Measurements from ENCODE around the gene ZSWIM8.
"Not testable (repeated sequence)": the region's sequence is repeated elsewhere in the genome, so short reads cannot be mapped to it uniquely, and the experiment has no call there.

ZSWIM8 gene

GRCh38 chr10:73785211-73785720 is at the start of gene ZSWIM8:
Gene ZSWIM8 (plus strand): TSS chr10:73785606. CDS start chr10:73785879, 273 bp downstream.
- DNase-seq, result peak; percentile 96

- not testable (repeated sequence) for DNase-seq
Measured at GRCh38 chr10:73740501-73741254, 44.7 kb upstream of the ZSWIM8 start.

DNA sequence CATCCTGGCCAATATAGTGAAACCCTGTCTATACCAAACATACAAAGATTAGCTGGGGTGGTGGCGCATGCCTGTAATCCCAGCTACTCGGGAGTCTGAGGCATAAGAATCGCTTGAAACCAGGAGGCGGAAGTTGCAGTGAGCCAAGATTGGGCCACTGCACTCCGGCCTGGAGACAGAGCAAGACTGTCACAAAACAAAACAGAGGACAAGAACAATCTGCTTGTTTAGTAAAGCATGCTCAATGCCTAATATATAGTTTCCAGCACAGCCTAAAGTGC is 43.0 kb upstream of the ZSWIM8 start:
- no peak for DNase-seq

- DNase-seq, result no peak
Measured at GRCh38 chr10:73743327-73743904, 42.0 kb upstream of the ZSWIM8 start.

- peak; percentile 98 for DNase-seq
Measured at GRCh38 chr10:73743905-73744663, 41.3 kb upstream of the ZSWIM8 start, which contains the start of gene SEC24C. Gene SEC24C (plus strand): TSS chr10:73744372. CDS start chr10:73746833, 2,461 bp downstream.

DNA sequence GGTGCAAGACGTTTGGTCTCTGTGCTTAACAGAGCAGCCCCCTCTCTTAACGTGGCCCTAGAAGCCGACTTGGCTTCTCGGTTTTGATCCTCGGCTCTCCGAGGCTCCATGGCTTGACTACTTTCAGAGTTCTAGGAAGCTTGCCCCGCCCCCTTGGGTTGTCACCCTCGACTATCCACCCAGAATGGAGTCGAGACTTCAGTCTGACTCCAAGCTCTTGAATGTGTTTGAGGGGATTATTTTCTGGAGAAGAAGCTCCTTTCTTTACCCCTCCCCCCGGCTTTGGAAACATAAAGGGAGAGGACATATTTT is 40.8 kb upstream of the ZSWIM8 start:
- DNase-seq, result peak; percentile 70

- no peak for DNase-seq
Measured at GRCh38 chr10:73746721-73747120, 38.7 kb upstream of the ZSWIM8 start.

- DNase-seq, result no peak
Measured at GRCh38 chr10:73750819-73751218, 34.6 kb upstream of the ZSWIM8 start.

DNA sequence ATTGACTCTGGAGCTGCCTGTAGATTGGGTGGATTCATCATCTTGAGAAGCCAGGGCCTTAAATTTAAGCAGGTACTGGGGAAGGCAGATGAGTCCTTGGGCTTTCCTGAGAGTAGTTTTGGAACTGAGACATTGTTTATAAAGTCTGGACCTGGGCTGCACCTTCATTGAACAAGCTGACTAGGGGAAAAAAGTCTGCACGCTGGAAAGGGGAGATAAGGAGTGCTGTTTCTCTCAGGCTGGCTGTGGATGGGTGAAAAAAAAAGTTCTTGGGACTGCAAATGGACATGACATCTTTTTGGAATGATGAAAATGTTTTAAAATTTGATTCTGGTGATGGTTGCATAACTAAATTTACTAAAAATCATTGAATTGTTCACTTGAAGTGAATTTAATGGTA is 29.2 kb upstream of the ZSWIM8 start:
- no peak for DNase-seq

DNA sequence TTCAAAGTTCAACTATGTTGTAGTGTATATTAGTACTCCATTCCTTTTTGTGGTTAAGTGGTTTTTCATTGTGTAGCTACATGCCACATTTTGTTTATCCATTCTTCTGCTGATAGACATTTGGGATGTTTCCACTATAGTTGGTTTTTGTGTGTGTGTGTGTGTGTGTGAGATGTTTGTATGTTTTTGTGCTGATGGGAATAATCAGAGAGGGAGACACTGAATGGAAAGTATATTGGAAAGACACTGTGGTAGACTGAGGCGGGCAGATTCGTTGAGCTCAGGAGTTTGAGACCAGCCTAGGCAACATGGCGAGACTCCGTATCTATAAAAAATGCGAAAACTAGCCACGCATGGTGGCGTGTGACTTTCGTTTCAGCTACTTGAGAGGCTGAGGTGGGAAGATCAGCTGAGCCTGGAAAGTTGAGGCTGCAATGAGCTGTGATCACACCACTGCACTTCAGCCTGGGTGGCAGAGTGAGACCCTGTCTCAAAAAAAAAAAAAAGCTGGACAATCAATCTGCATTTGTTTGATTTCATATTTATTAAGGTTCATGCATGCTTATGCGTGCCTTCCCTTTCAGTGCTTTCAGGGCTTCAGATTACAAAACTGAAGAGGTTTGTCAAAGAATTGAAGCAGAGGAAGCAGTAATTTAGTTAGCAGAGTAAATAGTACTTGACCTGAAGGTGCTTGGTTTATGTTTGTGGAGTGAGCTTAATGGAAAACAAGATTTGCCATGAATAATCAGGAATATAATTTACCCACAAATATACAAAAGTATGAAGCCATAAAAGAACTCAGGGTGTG is 26.5 kb upstream of the ZSWIM8 start:
- DNase-seq, result peak; percentile 87

DNA sequence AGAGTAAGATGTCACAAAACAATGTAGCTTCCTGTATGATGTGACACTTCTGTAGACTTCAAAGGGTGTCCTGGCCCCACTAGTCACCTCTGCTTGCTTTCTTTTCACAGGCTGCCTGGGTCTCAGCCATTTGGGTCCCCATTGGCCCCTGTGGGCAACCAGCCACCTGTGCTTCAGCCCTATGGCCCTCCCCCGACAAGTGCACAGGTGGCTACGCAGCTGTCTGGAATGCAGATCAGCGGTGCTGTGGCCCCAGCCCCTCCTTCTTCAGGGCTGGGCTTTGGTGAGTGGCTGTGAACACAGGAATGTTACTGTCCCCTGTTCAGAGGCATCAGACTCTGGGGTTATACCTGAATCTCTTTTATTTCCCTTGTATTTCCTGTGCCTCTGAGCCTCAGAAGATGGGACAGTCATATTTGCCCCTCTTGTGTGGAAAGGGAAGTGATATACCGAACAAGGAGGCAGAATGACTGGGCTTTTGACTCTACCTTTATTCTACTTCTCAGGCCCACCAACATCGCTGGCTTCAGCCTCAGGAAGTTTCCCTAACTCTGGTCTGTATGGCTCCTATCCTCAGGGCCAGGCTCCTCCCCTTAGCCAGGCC is 25.8 kb upstream of the ZSWIM8 start:
- DNase-seq, result peak; percentile 97

GRCh38 chr10:73761781-73762180 is 23.6 kb upstream of the ZSWIM8 start:
- DNase-seq, result no peak

DNA sequence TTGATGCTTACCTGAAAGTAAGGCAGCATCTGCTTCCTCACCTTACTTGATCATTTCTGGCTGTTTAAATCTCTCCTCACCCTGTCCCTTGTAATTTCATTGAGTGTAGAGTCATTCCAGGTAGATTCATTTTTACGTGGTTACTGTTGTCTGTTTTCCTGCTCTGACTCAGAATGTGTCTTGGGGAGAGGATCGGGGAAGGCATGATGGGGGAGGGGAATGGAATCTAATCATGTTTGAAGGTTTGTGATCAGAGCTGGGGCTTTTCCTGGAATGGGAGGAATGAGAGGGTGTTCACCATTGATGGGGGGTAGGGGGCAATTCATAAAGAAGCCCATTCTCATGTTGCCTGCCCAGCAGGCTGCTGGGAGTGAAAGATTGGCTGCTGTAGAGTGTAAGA is 22.5 kb upstream of the ZSWIM8 start:
- DNase-seq, result no peak

DNA sequence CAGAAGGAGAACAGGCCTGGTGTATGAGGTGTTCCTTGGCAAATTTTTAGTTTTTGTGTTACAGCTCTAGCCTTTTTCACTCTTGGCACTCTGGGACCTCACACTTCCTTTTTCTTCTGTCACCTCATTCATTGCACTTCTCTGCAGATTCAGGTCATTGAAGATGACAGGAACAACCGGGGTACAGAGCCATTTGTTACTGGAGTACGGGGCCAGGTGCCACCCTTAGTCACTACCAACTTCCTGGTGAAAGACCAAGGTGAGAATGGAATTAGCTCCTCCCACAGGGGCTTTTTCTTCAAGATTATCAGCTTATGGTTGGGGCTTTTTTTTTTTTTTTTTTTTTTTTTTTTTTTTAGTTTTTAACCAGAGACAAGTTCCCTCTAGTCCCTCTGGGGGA is 22.1 kb upstream of the ZSWIM8 start:
- DNase-seq, result no peak

GRCh38 chr10:73765066-73765465 is 20.3 kb upstream of the ZSWIM8 start:
- DNase-seq, result no peak

GRCh38 chr10:73768881-73769280 is 16.5 kb upstream of the ZSWIM8 start:
- peak; percentile 92 for DNase-seq

GRCh38 chr10:73769396-73769795 is 16.0 kb upstream of the ZSWIM8 start:
- DNase-seq, result no peak

DNA sequence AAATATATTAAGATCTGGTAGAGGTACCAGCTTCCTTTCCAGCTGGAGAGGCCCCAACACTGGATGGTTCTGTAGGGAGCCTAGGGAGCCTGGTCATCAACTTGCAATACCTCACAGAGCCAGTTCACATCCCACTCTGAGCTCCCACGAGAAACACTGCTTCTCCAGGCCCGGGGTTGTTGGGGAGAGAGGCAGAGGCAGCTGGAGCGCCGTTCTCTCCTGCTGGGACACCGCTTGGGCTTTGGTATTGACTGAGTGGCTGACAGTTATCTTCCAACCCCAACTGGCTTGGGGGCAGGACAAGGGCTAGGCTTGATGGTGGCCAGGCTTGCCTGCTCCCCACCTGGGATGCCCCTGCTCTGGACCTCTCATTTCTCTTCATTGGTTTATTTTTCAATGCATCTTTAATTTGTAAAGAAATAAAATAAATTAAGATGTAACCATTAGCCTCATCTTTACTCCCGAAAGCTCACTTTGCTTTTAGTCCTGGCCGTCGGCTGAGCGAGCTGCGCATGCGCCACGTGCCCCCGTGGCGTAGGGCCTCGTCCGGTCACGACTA is 13.6 kb upstream of the ZSWIM8 start:
- DNase-seq, result peak; percentile 89

GRCh38 chr10:73772281-73773151 is 12.9 kb upstream of the ZSWIM8 start:
- peak; percentile 94 for DNase-seq

DNA sequence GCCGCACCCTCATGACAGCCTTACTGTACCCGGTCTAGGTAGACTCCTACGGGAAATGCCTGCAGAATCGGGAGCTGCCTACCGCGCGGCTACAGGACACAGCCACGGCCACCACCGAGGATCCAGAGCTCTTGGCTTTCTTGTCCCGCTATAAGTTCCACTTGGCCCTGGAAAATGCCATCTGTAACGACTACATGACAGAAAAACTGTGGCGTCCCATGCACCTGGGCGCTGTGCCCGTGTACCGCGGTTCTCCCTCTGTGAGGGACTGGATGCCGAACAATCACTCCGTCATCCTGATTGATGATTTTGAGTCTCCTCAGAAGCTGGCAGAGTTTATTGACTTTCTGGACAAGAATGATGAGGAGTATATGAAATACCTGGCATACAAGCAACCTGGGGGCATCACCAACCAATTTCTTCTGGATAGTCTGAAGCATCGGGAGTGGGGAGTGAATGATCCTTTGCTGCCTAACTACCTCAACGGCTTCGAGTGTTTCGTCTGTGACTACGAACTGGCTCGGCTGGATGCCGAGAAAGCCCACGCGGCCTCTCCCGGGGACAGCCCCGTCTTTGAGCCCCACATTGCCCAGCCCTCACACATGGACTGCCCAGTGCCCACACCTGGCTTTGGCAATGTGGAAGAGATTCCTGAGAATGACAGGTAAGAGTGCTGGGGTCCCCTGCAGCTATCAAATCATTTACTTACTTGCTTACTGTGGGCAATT is 12.1 kb upstream of the ZSWIM8 start:
- peak; percentile 48 for DNase-seq

- peak; percentile 47 for DNase-seq
Measured at GRCh38 chr10:73774637-73775036, 10.8 kb upstream of the ZSWIM8 start.
